CD4-positive, alpha-beta T cell treated with Interleukin-21 for 1 hour (primary cell): ENCODE measurements around the gene NSMF.

Experiments
- DNase-seq: peaks from one replicate; pipeline ENCODE4 v3.0.0-alpha.2; 2020

Gene NSMF

GRCh38 chr9:137445930-137446431, 13.2 kb downstream of the NSMF start:
- no peak for DNase-seq

GRCh38 chr9:137445275-137445807, 13.8 kb downstream of the NSMF start:
- peak; percentile 89 for DNase-seq

GRCh38 chr9:137444106-137444790, 14.9 kb downstream of the NSMF start:
- DNase-seq: no peak

DNA sequence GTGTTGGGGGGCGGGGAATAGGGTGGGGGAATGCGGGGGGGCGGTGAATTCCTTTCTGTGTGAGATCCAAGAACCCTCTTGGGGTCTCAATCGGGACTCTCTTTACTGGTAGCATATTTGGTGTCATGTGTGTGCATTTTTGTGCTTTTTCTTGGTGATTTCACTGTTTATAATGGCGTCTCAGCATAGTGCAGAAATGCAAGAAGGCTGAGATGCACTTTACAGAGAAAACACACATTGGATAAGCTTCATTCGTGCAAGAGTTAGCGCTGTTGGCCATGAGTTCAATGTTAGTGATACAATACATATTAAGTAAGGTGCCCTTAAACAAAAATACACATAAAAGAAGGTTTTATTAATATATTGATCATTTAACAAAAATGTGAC, 17.2 kb downstream of the NSMF start:
- no peak for DNase-seq

GRCh38 chr9:137441289-137441934, 17.7 kb downstream of the NSMF start, which contains the start of gene ENTPD8:
TSS of gene ENTPD8 (minus strand) at chr9:137441357. CDS start at chr9:137438285, 3,072 bp downstream.
- no peak for DNase-seq

DNA sequence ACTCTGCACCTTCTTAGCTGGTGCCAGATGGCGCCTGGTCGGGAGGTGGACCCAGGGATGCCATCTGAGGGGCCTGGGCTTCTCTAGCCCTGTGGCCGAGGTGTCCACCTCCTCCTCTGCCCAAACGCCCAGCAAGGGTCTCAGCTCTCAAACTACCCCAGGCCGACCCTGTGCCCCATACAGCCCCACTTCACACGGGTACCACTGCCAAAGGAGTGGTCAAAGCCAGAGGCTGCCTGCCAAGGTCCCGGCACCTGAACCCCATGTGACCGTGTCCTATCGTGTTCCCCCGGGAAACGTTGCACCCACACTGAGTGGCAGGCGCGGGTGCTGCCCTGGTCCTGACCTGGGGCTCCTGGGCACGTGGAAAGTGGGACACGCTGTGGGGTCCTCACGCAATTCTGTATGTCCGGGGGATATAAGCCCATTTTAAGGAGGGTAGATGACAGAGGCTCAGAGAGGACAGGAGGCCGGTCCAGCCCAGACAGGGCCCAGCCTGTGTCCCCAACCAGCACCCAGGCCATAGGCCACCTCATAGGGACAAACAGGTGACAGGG, 19.9 kb downstream of the NSMF start:
- DNase-seq: no peak

GRCh38 chr9:137438591-137439157, 20.5 kb downstream of the NSMF start:
- DNase-seq: no peak

DNA sequence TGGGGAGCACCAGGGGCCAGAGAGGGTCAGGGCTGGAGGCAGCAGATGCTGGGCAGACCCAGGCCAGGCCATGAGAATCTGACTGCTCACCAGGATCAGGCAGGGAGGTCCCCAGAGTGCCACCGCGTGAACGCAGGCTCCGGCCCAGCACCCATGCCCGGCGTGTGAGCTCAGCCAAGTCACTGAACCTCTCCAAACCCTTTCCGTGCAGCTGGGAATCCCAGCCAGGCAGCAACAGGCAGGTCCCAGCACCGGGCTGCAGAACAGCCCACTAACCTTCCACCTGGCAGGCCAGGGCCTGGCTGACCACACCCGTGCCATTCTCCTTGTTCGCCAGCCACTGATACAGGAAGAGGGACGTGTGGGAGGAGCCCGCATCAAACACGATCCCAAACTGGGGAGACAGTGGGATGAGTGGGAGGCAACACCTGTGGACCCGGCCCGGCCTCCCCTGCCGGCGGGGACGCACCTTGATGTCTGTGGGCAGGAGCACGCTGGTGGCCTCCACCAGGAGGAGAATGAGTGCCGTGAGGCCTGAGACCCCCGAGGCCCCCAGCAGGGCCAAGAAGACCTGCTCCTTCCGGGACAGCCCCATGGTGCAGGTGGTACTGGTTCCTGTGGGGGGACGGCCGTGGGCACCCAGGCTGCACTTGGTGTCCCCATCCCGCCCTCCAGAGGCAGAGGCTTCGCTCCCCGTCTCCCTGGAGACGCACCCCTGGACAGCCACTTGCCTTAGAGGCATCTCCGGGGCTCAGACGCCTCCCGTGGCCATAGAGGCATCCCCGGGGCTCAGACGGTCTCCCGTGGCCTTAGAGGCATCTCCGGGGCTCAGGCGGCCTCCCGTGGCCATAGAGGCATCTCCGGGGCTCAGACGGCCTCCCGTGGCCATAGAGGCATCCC, 21.2 kb downstream of the NSMF start:
- DNase-seq: no peak

DNA sequence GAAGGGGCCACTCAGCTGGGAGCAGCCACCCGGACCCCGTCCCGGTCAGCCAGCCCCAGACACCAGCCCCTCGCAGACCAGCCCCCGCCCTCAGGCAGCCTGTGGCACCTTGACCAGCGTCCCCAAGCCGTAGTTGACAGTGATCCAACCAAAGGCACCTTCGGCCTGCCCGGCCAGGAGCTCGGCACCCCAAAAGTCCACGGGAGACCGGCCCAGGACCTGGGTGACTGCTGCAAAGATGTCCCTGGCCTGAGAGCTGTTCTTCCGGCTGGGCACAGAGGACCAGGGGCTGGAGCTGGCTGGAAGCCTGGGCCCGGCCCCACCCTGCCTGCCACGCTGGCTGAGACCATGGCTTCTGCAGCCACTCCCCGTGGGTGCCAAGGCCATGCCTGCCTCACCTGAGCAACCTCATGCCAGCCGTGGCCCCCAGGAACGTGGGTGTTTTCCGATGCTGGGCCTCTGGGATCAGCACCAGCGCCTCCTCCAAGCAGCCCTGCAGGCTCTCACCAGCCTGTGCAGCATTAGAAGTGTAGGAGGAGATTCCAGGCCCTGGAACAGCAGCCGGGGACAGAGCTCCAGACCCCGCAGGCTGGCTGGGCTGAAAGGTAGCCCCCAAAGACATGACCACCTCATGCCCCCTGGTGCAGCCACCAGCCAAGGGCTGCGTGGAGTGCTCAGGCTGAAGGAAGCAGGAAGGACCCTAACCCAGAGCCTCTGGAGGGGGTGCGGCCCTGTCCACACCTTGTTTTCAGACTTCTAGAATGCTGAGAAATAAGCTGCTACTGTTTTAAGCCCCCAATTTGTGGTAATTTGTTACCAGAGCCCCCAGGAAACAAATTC, 22.2 kb downstream of the NSMF start:
- DNase-seq: no peak

DNA sequence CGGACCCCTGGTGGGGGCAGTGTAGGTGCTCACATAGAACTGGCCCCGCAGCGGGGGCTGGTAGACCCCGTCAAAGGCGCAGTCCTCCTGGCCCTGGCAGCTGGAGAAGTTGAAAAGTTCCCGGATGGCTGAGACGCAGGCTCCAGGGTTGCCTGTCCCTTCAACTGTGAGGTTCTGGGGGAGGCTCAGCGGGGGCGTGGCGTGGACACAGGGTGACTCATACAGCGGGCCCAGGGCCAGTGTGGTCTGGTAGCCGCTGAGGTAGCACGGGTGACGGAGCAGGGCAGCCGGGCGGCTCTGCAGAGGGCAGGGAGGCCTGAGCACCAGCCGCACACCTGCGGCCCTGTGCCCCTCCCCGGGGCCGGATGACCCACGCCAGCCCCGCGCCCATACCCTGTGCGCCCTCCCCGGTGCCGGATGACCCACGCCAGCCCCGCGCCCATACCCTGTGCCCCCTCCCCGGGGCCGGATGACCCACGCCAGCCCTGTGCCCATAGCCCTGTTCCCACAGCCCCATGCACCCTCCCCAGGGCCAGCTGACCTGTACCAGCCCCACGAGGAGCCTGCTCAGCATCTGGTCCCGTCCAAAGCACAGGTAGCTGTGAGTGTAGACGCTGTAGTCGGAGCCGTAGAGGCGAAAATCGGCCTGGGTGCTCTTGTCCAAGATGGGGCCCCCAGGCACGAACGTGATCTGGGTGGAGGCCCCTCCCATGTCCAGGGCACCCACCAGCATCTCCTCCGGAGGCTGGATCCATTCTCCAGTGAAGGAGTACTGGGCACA, 23.0 kb downstream of the NSMF start:
- no peak for DNase-seq

DNA sequence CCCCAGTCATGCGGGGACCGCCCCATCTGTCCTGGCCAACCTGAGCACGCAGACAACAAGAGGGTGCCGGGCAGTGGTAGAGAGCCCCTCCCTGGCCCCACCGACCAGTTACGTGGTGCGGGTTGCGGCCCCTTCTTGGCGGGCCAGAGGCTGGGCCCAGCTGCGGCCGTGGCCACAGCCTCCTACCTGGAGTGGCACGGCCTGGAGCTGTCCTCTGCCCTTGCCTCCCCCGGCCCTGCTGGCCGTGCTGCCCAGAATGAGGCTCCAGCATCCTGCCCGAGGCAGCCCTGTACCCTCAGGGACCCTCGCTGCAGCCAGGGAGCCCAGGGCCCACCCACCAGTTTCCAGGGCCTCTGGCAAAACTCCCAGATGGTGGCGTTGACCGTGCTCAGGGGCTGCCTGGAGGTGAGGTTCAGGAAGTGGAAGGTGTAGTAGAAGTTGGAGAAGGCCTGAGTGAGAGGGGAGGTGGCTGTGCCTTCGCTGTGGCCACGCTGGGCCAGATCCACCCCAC, 23.7 kb downstream of the NSMF start:
- no peak for DNase-seq

DNA sequence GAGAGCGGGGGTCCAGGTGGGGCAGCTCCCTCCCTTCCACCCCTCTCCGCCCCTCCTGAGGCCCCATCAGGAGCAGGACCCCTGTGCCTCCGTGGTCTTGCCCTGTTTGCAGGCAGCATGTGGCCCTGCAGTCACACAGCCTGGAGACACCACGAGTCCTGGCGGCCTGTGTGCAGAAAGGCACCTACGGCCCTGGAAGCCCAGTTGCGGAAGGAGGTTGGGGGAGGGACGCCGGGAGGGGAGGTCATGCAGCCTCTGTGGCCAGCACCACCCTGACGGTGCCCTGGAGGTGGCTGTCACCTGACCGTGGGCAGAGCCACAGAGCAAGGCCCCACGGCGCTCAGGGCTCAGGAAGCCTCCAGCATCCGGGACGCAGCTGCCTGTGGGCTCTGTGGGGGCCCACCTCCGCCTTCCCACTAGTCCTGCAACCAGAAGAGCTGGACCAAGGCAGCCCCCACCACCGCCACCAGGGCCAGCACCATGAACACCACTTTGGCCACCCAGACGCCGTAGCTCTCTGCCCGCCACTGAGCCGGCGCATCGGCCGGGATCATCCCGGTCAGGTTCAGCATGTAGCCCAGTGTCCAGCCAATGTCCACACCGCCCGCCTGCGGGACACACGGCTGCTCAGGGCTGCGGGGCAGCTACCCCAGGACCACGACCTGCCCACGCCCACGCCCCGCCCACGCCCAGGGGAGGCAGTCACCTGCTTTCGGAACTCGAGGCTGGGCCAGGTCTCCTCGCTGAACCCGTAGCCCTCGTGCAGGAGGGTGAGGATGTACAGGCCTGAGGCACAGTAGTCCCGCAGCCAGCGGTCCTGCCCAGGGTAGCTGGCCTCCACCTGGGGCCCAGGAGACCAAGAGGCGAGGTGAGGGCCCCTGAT, 24.4 kb downstream of the NSMF start:
- no peak for DNase-seq

GRCh38 chr9:137433916-137434431, 25.2 kb downstream of the NSMF start:
- no peak for DNase-seq

GRCh38 chr9:137433349-137433915, 25.7 kb downstream of the NSMF start:
- no peak for DNase-seq

- DNase-seq: no peak
Observed at GRCh38 chr9:137432687-137433348, 26.3 kb downstream of the NSMF start.

- DNase-seq: no peak
Observed at GRCh38 chr9:137431416-137431931, 27.7 kb downstream of the NSMF start.

DNA sequence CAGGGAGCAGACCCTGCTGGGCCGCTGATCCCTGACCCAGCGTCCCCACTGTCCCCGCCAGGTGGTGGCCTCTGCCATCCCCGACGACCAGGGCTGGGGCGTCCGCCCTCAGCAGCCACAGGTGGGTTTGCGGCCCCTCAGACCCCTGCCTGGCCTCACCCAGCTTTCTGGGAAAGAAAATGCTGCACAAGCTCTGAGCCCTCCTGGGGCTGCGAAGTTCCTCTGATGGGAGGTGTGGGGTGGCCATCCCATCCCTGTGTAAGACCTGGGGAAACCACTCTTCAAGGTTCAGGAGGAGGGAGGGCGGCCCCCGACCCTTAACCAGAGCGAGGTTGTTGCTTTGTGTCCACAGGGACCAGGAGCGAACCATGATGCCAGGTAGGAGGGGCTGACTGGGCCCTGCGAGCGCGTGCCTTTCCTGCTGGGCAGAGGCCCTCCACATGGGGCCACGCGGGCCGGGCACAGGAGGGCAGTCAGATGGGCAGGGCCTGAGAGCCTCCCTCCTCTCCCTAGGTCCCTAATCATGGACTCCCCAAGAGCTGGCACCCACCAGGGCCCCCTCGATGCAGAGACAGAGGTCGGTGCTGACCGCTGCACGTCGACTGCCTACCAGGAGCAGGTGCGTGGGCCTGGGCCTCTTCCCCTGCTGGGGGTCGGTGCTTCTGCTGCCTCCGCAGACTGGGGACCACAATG, 28.3 kb downstream of the NSMF start:
- DNase-seq: no peak
